Astrocyte of the cerebellum (primary cell): Measurements from ENCODE around the gene ARIH2.
A peak's percentile ranks its signal among the peaks of the same experiment; 100 is the strongest.
"Not testable (repeated sequence)": the region's sequence is repeated elsewhere in the genome, so short reads cannot be mapped to it uniquely, and the experiment has no call there.

Experiments used
- DNase-seq: peaks from one replicate; pipeline ENCODE4 v3.0.0-alpha.2; 2011; ENCODE audit warnings: low read depth
- H3K4me3 ChIP-seq: 2 replicates; pipeline ENCODE4 v1.5.1; 2011; ENCODE audit warnings: mild to moderate bottlenecking, low read depth, low read length, moderate library complexity
- CTCF ChIP-seq: IDR thresholded peaks from 2 replicates; pipeline ENCODE4 v1.5.1; 2012; ENCODE audit warnings: low read length, low read depth, moderate library complexity, mild to moderate bottlenecking; ENCODE audit errors: missing control alignments
- in situ Hi-C: cut with HindIII; loops from 2 replicates; pipeline ENCODE4 v1.10.0; 2017; ENCODE audit warnings: low sequenced_read_pairs

The ARIH2 gene

GRCh38 chr3:49005303-49005680 lies 86.7 kb downstream of the ARIH2 start:
- in situ Hi-C loops, result no loop called here
- no peak for DNase-seq
- TF ChIP-seq CTCF, result no peak
- H3K4me3 ChIP-seq, result no peak overlapping the region

- TF ChIP-seq CTCF, result no peak
- peak overlapping the region; percentile 84 for H3K4me3 ChIP-seq
- no peak for DNase-seq
- in situ Hi-C loops, result no loop called here
Observed at GRCh38 chr3:49005998-49006397, 87.4 kb downstream of the ARIH2 start.

GRCh38 chr3:49006408-49007067 lies 87.9 kb downstream of the ARIH2 start:
- no peak for DNase-seq
- in situ Hi-C loops, result no loop called here
- no peak for TF ChIP-seq CTCF
- H3K4me3 ChIP-seq, result peak overlapping the region; percentile 84

DNA sequence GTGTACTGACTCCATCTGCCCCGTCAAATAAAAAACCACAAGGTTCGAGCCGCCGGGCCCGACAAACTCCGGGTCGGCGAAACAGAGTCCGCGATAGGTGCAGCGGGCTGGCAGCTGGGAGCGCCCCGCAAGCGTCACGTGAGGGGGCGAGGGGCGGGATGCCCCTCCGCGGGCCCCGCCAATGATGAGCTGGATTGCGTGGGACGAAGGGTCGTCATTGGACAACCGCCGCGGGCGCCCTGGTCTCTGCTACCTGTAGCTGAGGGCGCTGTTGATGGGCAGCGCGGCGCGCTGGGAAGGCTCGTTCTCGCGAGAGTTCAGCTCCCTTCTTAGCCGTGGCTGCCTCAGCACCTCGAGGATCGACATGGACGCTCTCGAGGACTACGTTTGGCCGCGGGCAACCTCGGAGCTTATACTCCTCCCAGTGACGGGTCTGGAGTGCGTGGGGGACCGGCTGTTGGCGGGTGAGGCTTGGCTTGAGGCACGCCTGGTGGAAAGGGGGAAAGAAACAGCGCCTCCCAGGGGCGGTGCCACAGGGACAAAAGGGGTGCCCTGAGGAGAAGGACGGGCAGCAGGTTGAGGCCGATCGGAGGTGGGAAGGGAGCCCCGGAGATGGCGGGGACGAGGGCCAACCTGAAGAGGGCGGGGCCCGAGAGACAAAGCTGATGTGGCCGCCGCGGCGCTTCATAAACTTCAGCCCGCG lies 88.6 kb downstream of the ARIH2 start, which contains the start of gene WDR6:
WDR6 (plus strand) TSS at position 324 of the 703 bp plus-strand sequence; CDS start at position 365, 41 bp downstream.
- in situ Hi-C loops, result no loop called here
- peak; percentile 37 for TF ChIP-seq CTCF
- peak; percentile 93 for DNase-seq
- peak within 1 kb of the TSS; percentile 84 for H3K4me3 ChIP-seq

DNA sequence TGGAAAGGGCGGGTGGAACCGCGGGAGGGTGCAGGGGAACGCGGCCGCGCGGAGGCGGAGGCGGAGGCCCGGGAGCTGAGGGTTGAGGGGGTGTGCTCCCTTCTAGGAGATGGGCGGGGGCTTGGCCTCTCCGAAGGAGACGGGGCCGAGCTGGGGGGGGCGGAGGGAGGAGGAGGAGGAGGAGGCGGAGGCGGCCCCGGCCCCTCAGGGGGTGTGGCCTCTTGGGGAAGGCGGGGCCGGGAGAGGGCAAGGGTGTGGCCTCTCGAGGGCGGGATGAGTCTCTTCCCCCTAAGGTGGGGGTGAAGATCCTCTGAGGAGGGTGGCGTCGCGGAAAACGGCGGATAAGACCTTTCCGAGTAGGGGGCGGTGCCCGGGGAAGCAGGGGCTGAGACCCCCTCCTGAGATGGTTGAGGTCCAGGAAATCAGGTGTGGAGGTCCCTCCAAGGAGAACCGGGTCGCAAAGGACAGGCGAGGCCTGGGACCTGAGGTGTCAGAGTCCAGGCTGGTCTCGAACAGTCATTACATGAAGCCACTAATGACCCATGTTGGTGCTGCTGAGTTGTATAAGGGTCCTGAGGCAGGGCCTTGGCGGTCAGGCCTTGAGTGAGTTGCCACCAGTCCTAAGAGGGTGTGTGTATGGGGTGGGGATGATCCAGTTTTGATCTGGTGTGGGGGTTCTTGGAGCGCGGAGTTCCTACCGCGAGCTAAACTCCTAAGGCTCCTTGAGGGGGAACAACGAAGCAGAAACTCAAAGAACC lies 89.3 kb downstream of the ARIH2 start:
- H3K4me3 ChIP-seq, result peak overlapping the region; percentile 84
- no peak for DNase-seq
- in situ Hi-C loops, result no loop called here
- TF ChIP-seq CTCF, result no peak

- peak overlapping the region; percentile 84 for H3K4me3 ChIP-seq
- in situ Hi-C loops, DNase-seq: not testable (repeated sequence)
Observed at GRCh38 chr3:49008627-49009026, 90.0 kb downstream of the ARIH2 start.

DNA sequence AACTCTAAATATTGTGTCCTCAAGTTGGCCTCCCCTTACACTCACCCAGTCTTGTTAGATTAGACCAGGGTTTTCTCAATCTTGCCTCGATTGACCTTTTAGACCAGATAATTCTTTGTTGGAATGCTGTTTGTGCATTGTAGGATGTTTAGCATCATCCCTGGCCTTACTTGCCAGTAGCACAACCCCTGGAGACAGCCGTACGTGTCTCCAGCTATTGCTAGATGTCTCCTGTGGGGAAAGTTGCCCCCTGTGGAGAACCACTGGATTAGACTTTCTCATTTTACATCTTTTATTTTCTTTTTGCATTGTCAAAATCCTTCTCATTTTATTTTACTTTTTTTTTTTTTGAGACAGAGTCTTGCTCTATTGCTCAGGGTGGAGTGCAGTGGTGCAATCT lies 90.8 kb downstream of the ARIH2 start:
- in situ Hi-C loops, result no loop called here

More for the DNA sequence above, 90.8 kb downstream of the ARIH2 start:
- TF ChIP-seq CTCF, result no peak
- no peak overlapping the region for H3K4me3 ChIP-seq
- DNase-seq, result no peak
